K562 (cell line): ENCODE results near the gene PLA1A. TPM values are rescaled to one million over a fixed set of nuclear protein-coding genes. Genes with fewer than 3 reads are reported as not detected.

ENCODE experiments used
- BMI1 ChIP-seq: fragments of 150-350 bp; IDR thresholded peaks from 2 replicates; pipeline ENCODE4 v1.6.1; 2014; ENCODE audit warnings: low read length
- BRD9 ChIP-seq: fragments of 450-650 bp; IDR thresholded peaks from 2 replicates; pipeline ENCODE4 v1.6.1; 2018; ENCODE audit warnings: low read depth; ENCODE audit not compliant: partially characterized antibody
- CBFA2T2 ChIP-seq: fragments of 450-650 bp; conservative IDR thresholded peaks from 2 replicates; pipeline ENCODE4 v1.6.1; 2017; ENCODE audit warnings: mild to moderate bottlenecking
- CBFB ChIP-seq: sonication (generic); formaldehyde crosslinking; IDR thresholded peaks from 2 replicates; pipeline ENCODE4 v1.4.0; 2020; ENCODE audit warnings: mild to moderate bottlenecking, missing genetic modification reagents
- CXXC5 ChIP-seq: fragments of 250-450 bp; sonication (Bioruptor Pico); IDR thresholded peaks from 2 replicates; pipeline ENCODE4 v1.8.0; 2022; ENCODE audit warnings: inconsistent platforms, mild to moderate bottlenecking, moderate library complexity
- DNMT1 ChIP-seq: fragments of 450-650 bp; IDR thresholded peaks from 2 replicates; pipeline ENCODE4 v1.6.1; 2016; ENCODE audit warnings: antibody characterized with exemption, mild to moderate bottlenecking
- ELF2 ChIP-seq: fragments of 250-450 bp; sonication (Bioruptor Pico); IDR thresholded peaks from 2 replicates; pipeline ENCODE4 v1.5.0; 2021; ENCODE audit warnings: mild to moderate bottlenecking
- FUS ChIP-seq: fragments of 200-400 bp; formaldehyde crosslinking; optimal IDR thresholded peaks from 2 replicates; pipeline ENCODE3; 2017; ENCODE audit warnings: low read depth, low read length
- GABPA ChIP-seq: fragments of 200-800 bp; sonication (Bioruptor generic); conservative IDR thresholded peaks from 2 replicates; pipeline ENCODE4 v1.6.1; 2016; ENCODE audit warnings: low read depth, missing genetic modification characterization, missing compliant biosample characterization
- GABPB1 ChIP-seq: sonication (generic); formaldehyde crosslinking; IDR thresholded peaks from 2 replicates; pipeline ENCODE4 v1.8.0; 2022; ENCODE audit warnings: mild to moderate bottlenecking, missing genetic modification reagents
- GTF2F1 ChIP-seq: IDR thresholded peaks from 2 replicates; pipeline ENCODE4 v1.6.1; 2011; ENCODE audit warnings: low read depth, low read length, improper control_type of control experiment
- KDM4B ChIP-seq, 2 experiments: fragments of 450-650 bp in 1 of 2; sonication (generic) in 1 of 2; IDR thresholded peaks; 2 replicates each; pipeline ENCODE4 v1.6.1; 2016 to 2017; ENCODE audit warnings: borderline replicate concordance in 2 of 2, antibody characterized with exemption in 1 of 2, low read depth in 1 of 2, mild to moderate bottlenecking in 1 of 2
- KLF16 ChIP-seq: IDR thresholded peaks from 2 replicates; pipeline ENCODE4 v1.6.1; 2016; ENCODE audit warnings: antibody characterized with exemption
- KLF6 ChIP-seq: fragments of 250-450 bp; sonication (Bioruptor Pico); IDR thresholded peaks from 2 replicates; pipeline ENCODE4 v1.4.0; 2020; ENCODE audit warnings: mild to moderate bottlenecking, moderate library complexity, borderline replicate concordance
- POLR2AphosphoS2 ChIP-seq: IDR thresholded peaks from 2 replicates; pipeline ENCODE4 v1.6.1; 2012; ENCODE audit warnings: low read length, improper control_type of control experiment
- POLR2G ChIP-seq: fragments of 200-400 bp; formaldehyde crosslinking; IDR thresholded peaks from 2 replicates; pipeline ENCODE4 v1.6.1; 2017; ENCODE audit warnings: low read depth, mild to moderate bottlenecking, antibody characterized with exemption, low read length, moderate library complexity
- POLR3G ChIP-seq: IDR thresholded peaks from 2 replicates; pipeline ENCODE4 v1.6.1; 2011; ENCODE audit not compliant: insufficient read length, insufficient replicate concordance; ENCODE audit errors: extremely low read depth
- POU5F1 ChIP-seq: fragments of 150-350 bp; IDR thresholded peaks from 2 replicates; pipeline ENCODE4 v1.6.1; 2014; ENCODE audit warnings: borderline replicate concordance, low read length, low read depth, mild to moderate bottlenecking; ENCODE audit not compliant: partially characterized antibody
- PRPF4 ChIP-seq: fragments of 200-400 bp; formaldehyde crosslinking; IDR thresholded peaks from one replicate; pipeline ENCODE4 v1.6.1; 2017; ENCODE audit warnings: low read length, low read depth, mild to moderate bottlenecking; ENCODE audit not compliant: insufficient read depth, poor library complexity, severe bottlenecking
- SMC3 ChIP-seq: conservative IDR thresholded peaks from 2 replicates; pipeline ENCODE4 v1.6.1; 2011; ENCODE audit warnings: low read depth, low read length, improper control_type of control experiment; ENCODE audit not compliant: insufficient read depth
- SP1 ChIP-seq: sonication (generic); formaldehyde crosslinking; IDR thresholded peaks from 2 replicates; pipeline ENCODE4 v1.8.1; 2022; ENCODE audit warnings: mild to moderate bottlenecking, missing genetic modification reagents
- THRAP3 ChIP-seq: fragments of 450-650 bp; IDR thresholded peaks from 2 replicates; pipeline ENCODE4 v1.6.1; 2016; ENCODE audit warnings: mild to moderate bottlenecking, inconsistent platforms, borderline replicate concordance
- WHSC1 ChIP-seq: IDR thresholded peaks from one replicate; pipeline ENCODE4 v1.6.1; 2012; ENCODE audit warnings: low read length, control low read depth, inconsistent platforms
- ZFP36 ChIP-seq: fragments of 150-350 bp; IDR thresholded peaks from 2 replicates; pipeline ENCODE4 v1.6.1; 2018; ENCODE audit warnings: low read length, low read depth; ENCODE audit not compliant: partially characterized antibody
- ZNF24 ChIP-seq: fragments of 450-650 bp; IDR thresholded peaks from 2 replicates; pipeline ENCODE4 v1.6.1; 2016
- ZNF311 ChIP-seq: fragments of 250-450 bp; sonication (Bioruptor Pico); IDR thresholded peaks from 2 replicates; pipeline ENCODE4 v1.4.0; 2020; ENCODE audit warnings: mild to moderate bottlenecking, moderate library complexity
- ZNF324 ChIP-seq: fragments of 250-450 bp; sonication (Bioruptor Pico); IDR thresholded peaks from 2 replicates; pipeline ENCODE4 v1.4.0; 2020; ENCODE audit warnings: mild to moderate bottlenecking
- ZNF445 ChIP-seq: fragments of 250-450 bp; sonication (Bioruptor Pico); IDR thresholded peaks from 2 replicates; pipeline ENCODE4 v1.4.0; 2020; ENCODE audit warnings: low read depth, mild to moderate bottlenecking, moderate library complexity
- polyA plus RNA-seq, 8 experiments: library from polyadenylated mRNA; depleted of rRNA in 4 of 8; stranded (reverse) in 5 of 8; unstranded in 3 of 8; fragments of >200 nt; fragmentation: Nextera tagmentation in 2 of 8; fragmentation: Illumina TruSeq in 1 of 8; extraction: Ambion mirVana in 2 of 8; extraction: Trizol in 1 of 8; gene quantifications; 2 replicates each; pipeline versions ENCODE4 v1.2.1 to v1.2.3, GENCODE V29; 2011 to 2014; ENCODE audit warnings: inconsistent platforms in 1 of 8, missing spikeins in 1 of 8
- total RNA-seq, 7 experiments: library from RNA; depleted of rRNA in 6 of 7; stranded (reverse); fragments of >200 nt in 6 of 7; fragmentation: Illumina TruSeq in 2 of 7; extraction: Trizol in 2 of 7; gene quantifications; 2 replicates each; pipeline versions ENCODE4 v1.2.1 to v1.2.3, GENCODE V29; 2011 to 2021; ENCODE audit warnings: low replicate concordance in 1 of 7
- TF ChIP-seq, protein P1 (sequence below): fragments of 450-650 bp; formaldehyde crosslinking; IDR thresholded peaks from 2 replicates; pipeline ENCODE4 v1.4.0; 2020; ENCODE audit warnings: mild to moderate bottlenecking, moderate library complexity
- TF ChIP-seq, protein P2 (sequence below): fragments of 250-450 bp; sonication (Bioruptor Pico); IDR thresholded peaks from 2 replicates; pipeline ENCODE4 v1.8.0; 2021; ENCODE audit warnings: moderate library complexity, mild to moderate bottlenecking, inconsistent platforms
- TF ChIP-seq, protein P3 (sequence below): fragments of 200-800 bp; sonication (Bioruptor generic); IDR thresholded peaks from 2 replicates; pipeline ENCODE4 v1.6.1; 2017; ENCODE audit warnings: missing genetic modification characterization, missing compliant biosample characterization

Gene PLA1A
- total and polyA plus RNA-seq, 9 of the 15 experiments (the other 6 are each of a cell fraction or from before 2014, with no cell fraction given), result not detected

- TF ChIP-seq BMI1 (no peak), CBFB (no peak), ELF2 (CRISPR knock-in tag) (no peak), ZNF24 (no peak), ZNF445 (CRISPR knock-in tag) (no peak), CBFA2T2 (no peak), GTF2F1 (no peak), FUS (no peak), ZFP36 (no peak), POLR2AphosphoS2 (no peak), DNMT1 (no peak), GABPB1 (CRISPR knock-in tag) (no peak), ZNF311 (CRISPR knock-in tag) (no peak), KLF16 (no peak), SMC3 (0 out of 2 replicates have a peak, but pooled peaks have one; percentile 6), ZNF324 (CRISPR knock-in tag) (no peak), GABPA (tag) (no peak), POU5F1 (no peak), KLF6 (CRISPR knock-in tag) (no peak), WHSC1 (no peak), BRD9 (no peak), CXXC5 (CRISPR knock-in tag) (0 out of 2 replicates have a peak, but pooled peaks have one; percentile 24), PRPF4 (no peak), KDM4B (IDR thresholded peaks at IDR 0.05; ENCODE audit: borderline replicate concordance in 2 of 2, low read depth in 1 of 2) (0 out of 4 replicates have a peak, but pooled peaks of 1 of the 2 experiments have one; percentile 51), POLR2G (no peak), SP1 (CRISPR knock-in tag) (no peak), POLR3G (no peak), THRAP3 (no peak)
- TF ChIP-seq, protein P1, sequence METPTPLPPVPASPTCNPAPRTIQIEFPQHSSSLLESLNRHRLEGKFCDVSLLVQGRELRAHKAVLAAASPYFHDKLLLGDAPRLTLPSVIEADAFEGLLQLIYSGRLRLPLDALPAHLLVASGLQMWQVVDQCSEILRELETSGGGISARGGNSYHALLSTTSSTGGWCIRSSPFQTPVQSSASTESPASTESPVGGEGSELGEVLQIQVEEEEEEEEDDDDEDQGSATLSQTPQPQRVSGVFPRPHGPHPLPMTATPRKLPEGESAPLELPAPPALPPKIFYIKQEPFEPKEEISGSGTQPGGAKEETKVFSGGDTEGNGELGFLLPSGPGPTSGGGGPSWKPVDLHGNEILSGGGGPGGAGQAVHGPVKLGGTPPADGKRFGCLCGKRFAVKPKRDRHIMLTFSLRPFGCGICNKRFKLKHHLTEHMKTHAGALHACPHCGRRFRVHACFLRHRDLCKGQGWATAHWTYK (CRISPR knock-in tag), result no peak
- TF ChIP-seq, protein P2, sequence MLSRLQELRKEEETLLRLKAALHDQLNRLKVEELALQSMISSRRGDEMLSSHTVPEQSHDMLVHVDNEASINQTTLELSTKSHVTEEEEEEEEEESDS (CRISPR knock-in tag), result no peak
- TF ChIP-seq, protein P3, sequence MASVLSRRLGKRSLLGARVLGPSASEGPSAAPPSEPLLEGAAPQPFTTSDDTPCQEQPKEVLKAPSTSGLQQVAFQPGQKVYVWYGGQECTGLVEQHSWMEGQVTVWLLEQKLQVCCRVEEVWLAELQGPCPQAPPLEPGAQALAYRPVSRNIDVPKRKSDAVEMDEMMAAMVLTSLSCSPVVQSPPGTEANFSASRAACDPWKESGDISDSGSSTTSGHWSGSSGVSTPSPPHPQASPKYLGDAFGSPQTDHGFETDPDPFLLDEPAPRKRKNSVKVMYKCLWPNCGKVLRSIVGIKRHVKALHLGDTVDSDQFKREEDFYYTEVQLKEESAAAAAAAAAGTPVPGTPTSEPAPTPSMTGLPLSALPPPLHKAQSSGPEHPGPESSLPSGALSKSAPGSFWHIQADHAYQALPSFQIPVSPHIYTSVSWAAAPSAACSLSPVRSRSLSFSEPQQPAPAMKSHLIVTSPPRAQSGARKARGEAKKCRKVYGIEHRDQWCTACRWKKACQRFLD (CRISPR knock-in tag), result no peak
These were observed 3.0 kb downstream of the PLA1A start (continued) for GRCh38 chr3:119600732-119601131.
